Measurements from ENCODE around the gene GALR2.

DNA sequence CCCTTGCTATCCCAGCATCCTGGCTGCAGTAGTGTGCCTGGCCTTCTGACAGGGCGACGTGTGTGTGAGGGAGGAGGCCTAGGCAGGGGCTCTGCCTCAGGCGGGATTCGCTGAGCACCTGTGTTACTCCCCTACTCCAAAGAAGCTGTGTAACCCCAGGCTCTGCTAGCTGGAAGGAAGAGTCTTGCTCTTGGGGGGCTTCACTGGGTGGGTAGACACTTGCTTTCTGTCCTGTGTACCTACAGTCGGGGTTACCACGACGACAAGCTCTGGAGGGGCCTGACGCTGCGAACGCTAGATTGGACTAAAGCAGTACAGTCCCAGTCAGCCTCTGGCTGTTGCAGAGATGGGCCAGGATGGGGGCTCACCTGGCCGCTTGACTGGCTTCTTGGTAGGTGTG is 19.5 kb downstream of the GALR2 start:
- no peak for TF ChIP-seq POLR2A (IDR thresholded peaks at IDR 0.05)
- TF ChIP-seq, protein P1, sequence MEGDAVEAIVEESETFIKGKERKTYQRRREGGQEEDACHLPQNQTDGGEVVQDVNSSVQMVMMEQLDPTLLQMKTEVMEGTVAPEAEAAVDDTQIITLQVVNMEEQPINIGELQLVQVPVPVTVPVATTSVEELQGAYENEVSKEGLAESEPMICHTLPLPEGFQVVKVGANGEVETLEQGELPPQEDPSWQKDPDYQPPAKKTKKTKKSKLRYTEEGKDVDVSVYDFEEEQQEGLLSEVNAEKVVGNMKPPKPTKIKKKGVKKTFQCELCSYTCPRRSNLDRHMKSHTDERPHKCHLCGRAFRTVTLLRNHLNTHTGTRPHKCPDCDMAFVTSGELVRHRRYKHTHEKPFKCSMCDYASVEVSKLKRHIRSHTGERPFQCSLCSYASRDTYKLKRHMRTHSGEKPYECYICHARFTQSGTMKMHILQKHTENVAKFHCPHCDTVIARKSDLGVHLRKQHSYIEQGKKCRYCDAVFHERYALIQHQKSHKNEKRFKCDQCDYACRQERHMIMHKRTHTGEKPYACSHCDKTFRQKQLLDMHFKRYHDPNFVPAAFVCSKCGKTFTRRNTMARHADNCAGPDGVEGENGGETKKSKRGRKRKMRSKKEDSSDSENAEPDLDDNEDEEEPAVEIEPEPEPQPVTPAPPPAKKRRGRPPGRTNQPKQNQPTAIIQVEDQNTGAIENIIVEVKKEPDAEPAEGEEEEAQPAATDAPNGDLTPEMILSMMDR (IDR thresholded peaks at IDR 0.05): no peak

Data from right lobe of liver (tissue), 4 donors.